ENCODE measurements around the gene C4B. TPM values are rescaled to one million over a fixed set of nuclear protein-coding genes. Genes with fewer than 3 reads are reported as not detected.
"Not testable (repeated sequence)": the region's sequence is repeated elsewhere in the genome, so short reads cannot be mapped to it uniquely, and the experiment has no call there.

Gene C4B
- total RNA-seq, 2 experiments from 2014 or later, result 3.0 to 4.0 TPM

DNA sequence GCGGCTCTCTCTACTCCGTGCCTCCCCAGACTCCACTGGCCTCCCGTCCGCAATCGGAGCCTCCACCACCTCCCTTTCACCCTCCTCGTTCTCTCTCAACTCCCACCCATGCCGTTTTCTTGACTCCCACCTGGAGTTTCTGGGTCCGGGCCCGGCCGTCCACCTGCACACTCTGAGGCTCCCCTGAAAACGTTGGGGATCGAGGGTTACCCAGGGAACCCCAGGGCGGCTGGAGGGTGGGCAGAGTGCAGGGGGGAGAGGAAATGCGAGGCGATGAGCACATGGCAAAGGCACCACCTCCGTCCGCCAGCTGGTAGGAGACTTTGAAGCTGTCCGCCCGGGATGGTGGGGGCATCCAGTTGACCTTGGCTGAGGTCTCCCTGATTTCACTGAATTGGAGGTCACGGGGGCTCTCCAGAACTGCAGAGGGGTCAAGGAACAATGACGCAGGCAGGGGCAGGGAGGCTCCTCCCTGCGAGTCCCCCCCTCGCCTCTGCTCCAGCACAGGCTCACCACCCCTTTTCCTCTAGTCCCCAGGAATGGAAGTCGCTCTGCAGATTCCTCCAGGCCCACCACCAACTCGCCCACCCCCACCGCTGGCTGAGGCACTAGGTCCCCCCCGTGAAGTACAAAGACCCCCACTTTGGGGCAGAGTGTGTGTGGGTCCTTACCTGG is 3.6 kb upstream of the C4B start:
- CTCF ChIA-PET; H3K36me3 ChIP-seq (ENCODE audit: insufficient read depth, low read length); H3K4me1 ChIP-seq (ENCODE audit: insufficient read depth, low read length); POLR2A ChIA-PET; H3K9me3 ChIP-seq (ENCODE audit: control insufficient read depth in 1 of 2, insufficient read depth in 1 of 2, low read length in 2 of 2); ATAC-seq (ENCODE audit: poor library complexity); H3K27me3 Mint-ChIP-seq; H3K36me3 Mint-ChIP-seq (ENCODE audit: low read depth); H3K27ac ChIP-seq (ENCODE audit: low read depth in 1 of 2, low read length in 2 of 2); H3K4me3 Mint-ChIP-seq; H3K27me3 ChIP-seq (ENCODE audit: control insufficient read depth in 1 of 2, insufficient read depth in 2 of 2, low read length in 2 of 2); H3K9me3 Mint-ChIP-seq; H3K4me3 ChIP-seq (ENCODE audit: low read length); H3K4me1 Mint-ChIP-seq (ENCODE audit: low read depth); H3K27ac Mint-ChIP-seq; intact Hi-C loops (cut with DNase I, micrococcal nuclease): not testable (repeated sequence)
- peak in 1 of 14 experiments; percentile 4 for DNase-seq

DNA sequence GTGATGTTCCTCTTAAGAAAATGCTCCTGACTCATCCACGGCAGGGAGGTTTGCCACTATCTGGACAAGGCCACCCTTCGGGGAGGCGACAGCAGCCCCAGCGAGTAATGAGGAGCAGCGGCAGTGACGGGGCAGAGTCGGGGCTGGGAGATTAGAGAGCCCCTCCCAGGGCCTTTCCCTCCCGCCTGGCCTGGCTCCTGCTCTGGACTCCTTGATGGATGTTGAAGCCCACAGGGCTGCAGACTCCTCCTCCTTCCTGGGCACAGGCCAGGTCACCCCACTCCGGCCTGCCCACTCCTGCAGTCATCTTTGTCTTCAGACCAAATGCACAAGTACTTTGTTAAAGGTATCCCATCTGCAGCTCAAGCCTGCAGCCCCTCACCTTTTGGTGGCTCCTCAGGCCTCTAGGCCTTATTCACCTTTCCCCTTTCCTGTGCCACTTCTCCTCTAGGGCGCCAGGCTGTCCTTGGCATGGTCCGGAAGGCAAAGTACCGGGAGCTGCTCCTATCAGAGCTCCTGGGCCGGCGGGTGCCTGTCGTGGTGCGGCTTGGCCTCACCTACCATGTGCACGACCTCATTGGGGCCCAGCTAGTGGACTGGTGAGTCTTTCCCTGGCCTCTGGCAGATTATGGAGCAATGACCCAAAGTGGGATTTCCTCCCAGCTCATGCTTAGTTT is 1.5 kb upstream of the C4B start:
- ATAC-seq (ENCODE audit: poor library complexity); H3K4me3 ChIP-seq (ENCODE audit: low read length); CTCF ChIA-PET; H3K27me3 Mint-ChIP-seq; intact Hi-C loops (cut with DNase I, micrococcal nuclease); H3K27me3 ChIP-seq (ENCODE audit: control insufficient read depth in 1 of 2, insufficient read depth in 2 of 2, low read length in 2 of 2); H3K36me3 Mint-ChIP-seq (ENCODE audit: low read depth); H3K36me3 ChIP-seq (ENCODE audit: insufficient read depth, low read length); DNase-seq; H3K9me3 ChIP-seq (ENCODE audit: control insufficient read depth in 1 of 2, insufficient read depth in 1 of 2, low read length in 2 of 2); H3K27ac Mint-ChIP-seq; H3K27ac ChIP-seq (ENCODE audit: low read depth in 1 of 2, low read length in 2 of 2); H3K9me3 Mint-ChIP-seq; POLR2A ChIA-PET; H3K4me1 Mint-ChIP-seq (ENCODE audit: low read depth); H3K4me1 ChIP-seq (ENCODE audit: insufficient read depth, low read length); H3K4me3 Mint-ChIP-seq: not testable (repeated sequence)

DNA sequence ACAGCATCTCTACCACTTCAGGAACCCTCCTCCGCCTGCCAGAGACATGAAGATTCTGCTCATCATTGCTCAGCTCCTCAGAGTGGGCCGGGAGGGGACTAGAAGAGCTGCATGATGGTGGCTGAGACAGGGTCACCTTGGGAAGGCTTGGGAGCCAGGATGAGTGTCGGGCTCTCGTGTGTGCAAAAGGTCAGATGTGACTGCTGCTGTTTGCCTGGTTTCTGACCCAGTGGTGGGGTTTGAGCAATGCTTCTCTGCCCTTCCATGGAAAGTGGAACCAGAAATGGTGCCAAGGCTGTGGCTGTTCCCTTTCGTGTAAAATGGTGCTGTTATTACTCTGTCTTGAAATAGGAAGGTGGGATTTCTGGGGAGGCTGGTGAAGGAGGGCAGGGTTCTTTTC is 857 bp upstream of the C4B start:
- H3K4me3 ChIP-seq (ENCODE audit: low read length); H3K36me3 ChIP-seq (ENCODE audit: insufficient read depth, low read length); H3K9me3 Mint-ChIP-seq; intact Hi-C loops (cut with DNase I, micrococcal nuclease); H3K27me3 Mint-ChIP-seq; POLR2A ChIA-PET; H3K27ac Mint-ChIP-seq; H3K4me1 ChIP-seq (ENCODE audit: insufficient read depth, low read length); H3K9me3 ChIP-seq (ENCODE audit: control insufficient read depth in 1 of 2, insufficient read depth in 1 of 2, low read length in 2 of 2); H3K4me3 Mint-ChIP-seq; DNase-seq; H3K27me3 ChIP-seq (ENCODE audit: control insufficient read depth in 1 of 2, insufficient read depth in 2 of 2, low read length in 2 of 2); H3K27ac ChIP-seq (ENCODE audit: low read depth in 1 of 2, low read length in 2 of 2); CTCF ChIA-PET; H3K36me3 Mint-ChIP-seq (ENCODE audit: low read depth); H3K4me1 Mint-ChIP-seq (ENCODE audit: low read depth); ATAC-seq (ENCODE audit: poor library complexity): not testable (repeated sequence)

DNA sequence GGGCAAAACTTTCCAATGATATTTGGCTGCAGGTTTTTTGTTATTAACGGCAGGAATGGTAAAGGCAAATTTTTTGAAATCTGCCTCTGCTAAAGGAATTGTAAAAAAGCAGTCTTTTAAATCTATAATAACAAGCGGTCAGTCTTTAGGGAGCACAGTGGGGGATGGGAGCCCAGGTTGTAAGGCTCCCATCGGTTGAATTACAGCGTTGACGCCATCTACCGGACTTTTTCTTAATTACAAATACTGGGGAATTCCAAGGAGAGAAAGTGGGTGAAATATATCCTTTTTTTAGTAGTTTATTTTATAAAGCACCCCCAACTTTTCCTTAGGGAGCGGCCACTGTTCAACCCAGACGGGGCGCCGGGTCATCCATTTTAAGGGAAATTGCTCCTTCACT is 7.5 kb downstream of the C4B start:
- H3K4me3 Mint-ChIP-seq; H3K4me3 ChIP-seq (ENCODE audit: low read length); CTCF ChIA-PET; H3K9me3 ChIP-seq (ENCODE audit: control insufficient read depth in 1 of 2, insufficient read depth in 1 of 2, low read length in 2 of 2); H3K27ac ChIP-seq (ENCODE audit: low read depth in 1 of 2, low read length in 2 of 2); ATAC-seq (ENCODE audit: poor library complexity); H3K36me3 Mint-ChIP-seq (ENCODE audit: low read depth); H3K4me1 Mint-ChIP-seq (ENCODE audit: low read depth); H3K27ac Mint-ChIP-seq; DNase-seq; H3K36me3 ChIP-seq (ENCODE audit: insufficient read depth, low read length); intact Hi-C loops (cut with DNase I, micrococcal nuclease); H3K9me3 Mint-ChIP-seq; H3K27me3 ChIP-seq (ENCODE audit: control insufficient read depth in 1 of 2, insufficient read depth in 2 of 2, low read length in 2 of 2); H3K27me3 Mint-ChIP-seq; H3K4me1 ChIP-seq (ENCODE audit: insufficient read depth, low read length); POLR2A ChIA-PET: not testable (repeated sequence)

DNA sequence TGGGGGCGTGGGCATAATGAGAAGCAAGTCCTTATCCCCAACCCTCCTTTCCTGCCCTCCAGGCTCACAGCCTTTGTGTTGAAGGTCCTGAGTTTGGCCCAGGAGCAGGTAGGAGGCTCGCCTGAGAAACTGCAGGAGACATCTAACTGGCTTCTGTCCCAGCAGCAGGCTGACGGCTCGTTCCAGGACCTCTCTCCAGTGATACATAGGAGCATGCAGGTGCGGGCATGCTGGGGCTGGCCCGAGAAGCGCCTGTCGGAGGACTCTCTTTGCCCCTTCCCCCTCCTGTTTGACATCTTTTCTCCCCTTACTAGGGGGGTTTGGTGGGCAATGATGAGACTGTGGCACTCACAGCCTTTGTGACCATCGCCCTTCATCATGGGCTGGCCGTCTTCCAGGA is 14.0 kb downstream of the C4B start:
- POLR2A ChIA-PET; H3K9me3 Mint-ChIP-seq; H3K4me3 Mint-ChIP-seq; CTCF ChIA-PET; H3K27me3 ChIP-seq (ENCODE audit: control insufficient read depth in 1 of 2, insufficient read depth in 2 of 2, low read length in 2 of 2); DNase-seq; H3K9me3 ChIP-seq (ENCODE audit: control insufficient read depth in 1 of 2, insufficient read depth in 1 of 2, low read length in 2 of 2); H3K27ac Mint-ChIP-seq; H3K27ac ChIP-seq (ENCODE audit: low read depth in 1 of 2, low read length in 2 of 2); H3K4me3 ChIP-seq (ENCODE audit: low read length); H3K27me3 Mint-ChIP-seq; ATAC-seq (ENCODE audit: poor library complexity); H3K4me1 Mint-ChIP-seq (ENCODE audit: low read depth); H3K4me1 ChIP-seq (ENCODE audit: insufficient read depth, low read length); intact Hi-C loops (cut with DNase I, micrococcal nuclease); H3K36me3 Mint-ChIP-seq (ENCODE audit: low read depth); H3K36me3 ChIP-seq (ENCODE audit: insufficient read depth, low read length): not testable (repeated sequence)

DNA sequence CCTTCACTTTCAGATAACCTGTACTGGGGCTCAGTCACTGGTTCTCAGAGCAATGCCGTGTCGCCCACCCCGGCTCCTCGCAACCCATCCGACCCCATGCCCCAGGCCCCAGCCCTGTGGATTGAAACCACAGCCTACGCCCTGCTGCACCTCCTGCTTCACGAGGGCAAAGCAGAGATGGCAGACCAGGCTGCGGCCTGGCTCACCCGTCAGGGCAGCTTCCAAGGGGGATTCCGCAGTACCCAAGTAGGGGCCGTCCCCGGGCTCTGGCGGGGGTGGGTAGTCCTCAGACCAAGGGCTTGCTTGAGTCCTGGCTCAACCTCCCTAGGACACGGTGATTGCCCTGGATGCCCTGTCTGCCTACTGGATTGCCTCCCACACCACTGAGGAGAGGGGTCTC is 15.0 kb downstream of the C4B start:
- POLR2A ChIA-PET; H3K4me3 Mint-ChIP-seq; H3K9me3 Mint-ChIP-seq; H3K27ac Mint-ChIP-seq; H3K27me3 Mint-ChIP-seq; ATAC-seq (ENCODE audit: poor library complexity); H3K4me3 ChIP-seq (ENCODE audit: low read length); DNase-seq; H3K36me3 Mint-ChIP-seq (ENCODE audit: low read depth); H3K36me3 ChIP-seq (ENCODE audit: insufficient read depth, low read length); H3K4me1 Mint-ChIP-seq (ENCODE audit: low read depth); H3K27ac ChIP-seq (ENCODE audit: low read depth in 1 of 2, low read length in 2 of 2); CTCF ChIA-PET; H3K27me3 ChIP-seq (ENCODE audit: control insufficient read depth in 1 of 2, insufficient read depth in 2 of 2, low read length in 2 of 2); H3K4me1 ChIP-seq (ENCODE audit: insufficient read depth, low read length); H3K9me3 ChIP-seq (ENCODE audit: control insufficient read depth in 1 of 2, insufficient read depth in 1 of 2, low read length in 2 of 2); intact Hi-C loops (cut with DNase I, micrococcal nuclease): not testable (repeated sequence)

DNA sequence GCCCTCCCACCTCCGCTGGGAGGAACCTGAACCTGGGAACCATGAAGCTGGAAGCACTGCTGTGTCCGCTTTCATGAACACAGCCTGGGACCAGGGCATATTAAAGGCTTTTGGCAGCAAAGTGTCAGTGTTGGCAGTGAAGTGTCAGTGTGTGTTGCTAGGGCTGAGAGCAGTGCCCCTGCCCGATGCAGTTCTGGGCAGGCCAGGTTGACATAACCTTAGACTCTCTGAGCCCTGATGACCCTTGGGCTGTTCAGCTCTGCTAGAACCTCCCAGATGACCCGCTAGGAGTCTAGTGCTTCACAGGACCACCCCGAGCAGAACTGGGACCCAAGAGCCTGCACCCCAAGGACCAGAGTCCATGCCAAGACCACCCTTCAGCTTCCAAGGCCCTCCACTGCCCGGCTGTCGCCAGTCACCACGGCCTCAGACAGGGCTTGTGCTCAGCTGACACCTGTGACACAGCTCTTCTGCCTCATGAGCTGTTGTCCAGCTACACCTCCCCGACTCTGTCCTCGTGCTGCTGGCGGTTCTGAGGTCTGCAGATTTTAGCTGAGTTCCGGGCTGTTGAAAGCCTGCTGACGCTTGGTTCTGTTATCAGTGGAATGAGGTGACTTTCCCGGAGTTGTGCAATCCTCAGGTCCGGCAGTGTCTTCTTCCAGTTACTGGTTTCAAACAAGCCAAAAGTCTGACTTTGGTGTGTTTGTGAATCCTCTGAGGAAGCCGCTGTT is 20.9 kb downstream of the C4B start:
- CTCF ChIA-PET; H3K36me3 Mint-ChIP-seq (ENCODE audit: low read depth); H3K27me3 Mint-ChIP-seq; DNase-seq; ATAC-seq (ENCODE audit: poor library complexity); H3K4me1 Mint-ChIP-seq (ENCODE audit: low read depth); H3K36me3 ChIP-seq (ENCODE audit: insufficient read depth, low read length); H3K9me3 Mint-ChIP-seq; POLR2A ChIA-PET; H3K27ac Mint-ChIP-seq; H3K9me3 ChIP-seq (ENCODE audit: control insufficient read depth in 1 of 2, insufficient read depth in 1 of 2, low read length in 2 of 2); H3K4me3 ChIP-seq (ENCODE audit: low read length); H3K27me3 ChIP-seq (ENCODE audit: control insufficient read depth in 1 of 2, insufficient read depth in 2 of 2, low read length in 2 of 2); H3K27ac ChIP-seq (ENCODE audit: low read depth in 1 of 2, low read length in 2 of 2); H3K4me3 Mint-ChIP-seq; intact Hi-C loops (cut with DNase I, micrococcal nuclease): not testable (repeated sequence)
- peaks cover 10% of the 10 kb centered on the region for H3K4me1 ChIP-seq (ENCODE audit: insufficient read depth, low read length)
